Body of pancreas (tissue), 4 donors: ENCODE results near the gene PIP4K2C. TPM values are rescaled to one million over a fixed set of nuclear protein-coding genes. Genes with fewer than 3 reads are reported as not detected.

Experiments used
- ATAC-seq: fragments of 150-250 bp; one replicate; pipeline ENCODE4 v1.9.1; 2016
- DNase-seq, 4 donors: peaks; one replicate each; pipeline ENCODE4 v3.0.0-alpha.2; 2019
- H3K27ac ChIP-seq, 4 donors: fragments of 200-600 bp; sonication (generic); 1 replicate in 3 of 4; 2 replicates in 1 of 4; pipeline versions ENCODE4 v1.5.1 to v1.6.1; 2016 to 2019; ENCODE audit warnings: mild to moderate bottlenecking in 1 of 4, mixed read lengths in 1 of 4, moderate library complexity in 1 of 4
- H3K27me3 ChIP-seq, 2 donors: fragments of 200-600 bp; sonication (generic); one replicate each; pipeline ENCODE4 v1.6.0; 2016; ENCODE audit warnings: mild to moderate bottlenecking in 1 of 2
- H3K36me3 ChIP-seq, 2 donors: fragments of 200-600 bp; sonication (generic); replicated peaks in 1 of 2; 2 replicates each; pipeline ENCODE4 v1.5.1; 2016; ENCODE audit warnings: low read depth in 2 of 2; ENCODE audit not compliant: insufficient read depth in 1 of 2
- H3K4me1 ChIP-seq: fragments of 200-600 bp; sonication (generic); one replicate; pipeline ENCODE4 v1.6.0; 2016
- H3K4me3 ChIP-seq, 2 donors: fragments of 200-600 bp; sonication (generic); 1 replicate in 1 of 2; 2 replicates in 1 of 2; pipeline ENCODE4 v1.5.1; 2016 to 2019
- H3K9me3 ChIP-seq, 3 donors: fragments of 200-600 bp; sonication (generic); 1 replicate in 2 of 3; 2 replicates in 1 of 3; pipeline ENCODE4 v1.5.1; 2016
- CTCF ChIP-seq, 7 experiments: fragments of 450-650 bp in 4 of 7; fragments of 200-600 bp in 3 of 7; sonication (generic) in 3 of 7; IDR thresholded peaks; one replicate each; pipeline ENCODE4 v1.5.1; 2016 to 2019; ENCODE audit warnings: antibody characterized with exemption in 7 of 7
- POLR2A ChIP-seq, 3 donors: fragments of 450-650 bp; IDR thresholded peaks; one replicate each; pipeline ENCODE4 v1.6.1; 2016; ENCODE audit warnings: antibody characterized with exemption in 3 of 3, mild to moderate bottlenecking in 2 of 3
- WGBS, 2 donors: methylation state at CpG; one replicate each; pipeline ENCODE4 v1.1.5; 2017; 5-methylcytosine and 5-hydroxymethylcytosine counted together
- intact Hi-C: fragments of 100-400 bp; cut with DNase I; formaldehyde crosslinking; loops from one replicate; pipeline ENCODE4 v1.15.1; 2023
- total RNA-seq, 2 donors: library from RNA; depleted of rRNA; stranded (reverse); fragments of >200 nt; gene quantifications; one replicate each; pipeline ENCODE4 v1.1.0, GENCODE V29; 2016

PIP4K2C gene
- total RNA-seq, 2 donors from 2014 or later: 12.2 to 48.0 TPM

- intact Hi-C loops: no loop called here
- TF ChIP-seq POLR2A (IDR thresholded peaks at IDR 0.05): peak; percentile 41 to 58 (median 49)
- TF ChIP-seq CTCF (IDR thresholded peaks at IDR 0.05): no peak
- DNase-seq (peak; percentile 51 to 71 (median 60)), ATAC-seq (peak; percentile 79)
- Histone ChIP-seq H3K9me3 (no peaks in the 10 kb centered on the region), H3K4me3 (peak within 1 kb of the TSS; percentile 44 to 59), H3K36me3 (no peaks in the 10 kb centered on the region), H3K4me1 (peaks cover 22% of the 10 kb centered on the region), H3K27ac (peak within 1 kb of the TSS in 3 of 4 donors; percentile 8 to 54 (median 28)), H3K27me3 (no peaks in the 10 kb centered on the region)
- 1 to 3% methylated on average over 21 to 42 of the region's 55 CpGs for WGBS, 2 donors
These were observed 20.3 kb downstream of the PIP4K2C start, which contains the start of gene ARHGEF25 for GRCh38 chr12:57611108-57611826. Gene ARHGEF25 (plus strand): TSS chr12:57611435. CDS start chr12:57611895, 460 bp downstream.

GRCh38 chr12:57611827-57612710 is 21.1 kb downstream of the PIP4K2C start:
- peaks cover 22% of the 10 kb centered on the region for H3K4me1 ChIP-seq
- no peaks in the 10 kb centered on the region for H3K36me3 ChIP-seq
- peak overlapping the region; percentile 44 to 59 for H3K4me3 ChIP-seq
- peak overlapping the region in 1 of 4 donors; percentile 8 for H3K27ac ChIP-seq
- ATAC-seq: no peak
- 18 to 31% methylated on average over 12 to 22 of the region's 23 CpGs for WGBS, 2 donors
- intact Hi-C loops: no loop called here
- TF ChIP-seq POLR2A (IDR thresholded peaks at IDR 0.05): no peak
- H3K9me3 ChIP-seq: no peaks in the 10 kb centered on the region
- H3K27me3 ChIP-seq: no peaks in the 10 kb centered on the region
- no peak for DNase-seq

- Histone ChIP-seq H3K27me3 (no peaks in the 10 kb centered on the region), H3K4me1 (peaks cover 22% of the 10 kb centered on the region), H3K36me3 (no peaks in the 10 kb centered on the region), H3K4me3 (no peak overlapping the region), H3K27ac (no peak overlapping the region), H3K9me3 (no peaks in the 10 kb centered on the region)
- TF ChIP-seq CTCF (IDR thresholded peaks at IDR 0.05) (no peak), POLR2A (IDR thresholded peaks at IDR 0.05) (no peak)
- intact Hi-C loops: no loop called here
- DNase-seq (no peak), ATAC-seq (no peak)
- 88 to 89% methylated on average over 7 to 10 of the region's 10 CpGs for WGBS, 2 donors
These were observed 21.9 kb downstream of the PIP4K2C start for GRCh38 chr12:57612711-57613426.

GRCh38 chr12:57613427-57614109 is 22.6 kb downstream of the PIP4K2C start:
- Histone ChIP-seq H3K36me3 (no peaks in the 10 kb centered on the region), H3K4me1 (peaks cover 22% of the 10 kb centered on the region), H3K27ac (no peak overlapping the region), H3K9me3 (no peaks in the 10 kb centered on the region), H3K4me3 (no peak overlapping the region), H3K27me3 (no peaks in the 10 kb centered on the region)
- no peak for DNase-seq
- ATAC-seq: no peak
- WGBS, 2 donors: 76 to 90% methylated on average over 10 of the region's 10 CpGs
- intact Hi-C loops: no loop called here
- no peak for TF ChIP-seq POLR2A (IDR thresholded peaks at IDR 0.05)
- TF ChIP-seq CTCF (IDR thresholded peaks at IDR 0.05): no peak
